ENCODE results near the gene KHDC1.
"Not testable (repeated sequence)": the region's sequence is repeated elsewhere in the genome, so short reads cannot be mapped to it uniquely, and the experiment has no call there.

DNA sequence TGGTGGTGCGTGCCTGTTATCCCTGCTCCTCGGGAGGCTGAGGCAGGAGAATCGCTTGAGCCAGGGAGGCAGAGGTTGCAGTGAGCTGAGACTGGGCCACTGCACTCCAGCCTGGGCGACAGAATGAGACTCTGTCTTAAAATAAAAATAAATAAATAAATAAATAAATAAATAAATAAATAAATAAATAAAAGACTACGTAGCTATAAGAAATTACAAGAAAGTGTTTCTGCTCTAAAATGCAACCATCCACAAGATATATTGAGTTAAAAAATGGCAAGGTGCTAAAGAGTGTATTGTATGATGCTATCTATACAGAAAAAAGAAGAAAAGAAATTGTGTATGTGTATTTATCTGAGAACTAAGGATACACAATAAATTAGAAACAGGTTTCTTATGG, 8.7 kb downstream of the KHDC1 start:
- not testable (repeated sequence) for TF ChIP-seq CTCF, POLR2A (IDR thresholded peaks at IDR 0.05)
